GM21381 (cell line): ENCODE data around the gene PCIF1.
A peak's percentile ranks its signal among the peaks of the same experiment; 100 is the strongest.

ENCODE experiments used
- ATAC-seq: cut with Tn5 transposase; IDR thresholded peaks from one replicate; pipeline ENCODE4 v1.9.1; 2021; ENCODE audit warnings: mild to moderate bottlenecking, moderate library complexity; ENCODE audit not compliant: unreplicated experiment

The PCIF1 gene

DNA sequence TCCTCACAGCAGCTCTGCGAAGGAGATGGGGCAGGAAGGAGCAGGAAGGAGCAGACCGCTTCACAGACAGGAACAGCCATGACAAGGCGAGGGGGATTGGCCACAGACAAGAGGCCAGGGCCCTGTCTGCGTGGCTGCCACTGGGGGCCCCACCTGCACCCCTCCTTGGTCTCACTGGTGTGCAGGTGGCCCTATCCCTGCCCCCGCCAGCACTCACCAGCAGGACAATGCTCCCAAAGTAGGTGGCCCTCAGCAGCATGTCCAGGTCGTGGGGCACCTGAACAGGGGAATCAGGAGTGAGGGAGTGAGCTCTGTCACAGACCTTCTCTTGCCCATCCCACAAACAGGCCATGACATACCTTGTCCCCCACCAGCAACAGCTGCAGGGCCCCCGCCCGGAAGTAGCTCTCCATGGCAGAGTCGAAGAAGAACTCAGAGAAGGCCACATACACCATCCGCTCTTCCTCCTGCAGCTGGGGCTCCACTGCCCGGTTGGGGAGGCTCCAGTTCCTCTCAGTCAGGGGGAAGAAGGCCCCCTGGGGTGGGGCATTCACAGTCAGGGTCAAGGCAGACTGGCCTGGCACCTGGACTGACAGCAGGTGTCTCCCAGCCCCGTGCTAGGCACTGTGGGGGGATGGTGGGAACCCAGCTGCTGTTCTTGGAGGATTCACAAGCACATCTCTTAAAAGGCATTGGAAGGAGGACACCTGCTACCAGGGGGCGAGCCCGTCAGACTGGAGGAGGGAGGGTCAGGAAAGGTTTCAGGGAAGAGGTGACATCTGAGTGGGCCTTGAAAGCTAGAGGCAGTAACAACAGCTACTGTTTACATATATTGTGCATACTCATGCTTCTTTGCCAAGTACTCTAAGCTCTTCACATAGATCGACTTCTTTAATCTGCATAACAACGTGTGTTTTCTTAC is 29.6 kb upstream of the PCIF1 start:
- no peak for ATAC-seq

- no peak for ATAC-seq
Observed at GRCh38 chr20:45905505-45906079, 28.9 kb upstream of the PCIF1 start.

DNA sequence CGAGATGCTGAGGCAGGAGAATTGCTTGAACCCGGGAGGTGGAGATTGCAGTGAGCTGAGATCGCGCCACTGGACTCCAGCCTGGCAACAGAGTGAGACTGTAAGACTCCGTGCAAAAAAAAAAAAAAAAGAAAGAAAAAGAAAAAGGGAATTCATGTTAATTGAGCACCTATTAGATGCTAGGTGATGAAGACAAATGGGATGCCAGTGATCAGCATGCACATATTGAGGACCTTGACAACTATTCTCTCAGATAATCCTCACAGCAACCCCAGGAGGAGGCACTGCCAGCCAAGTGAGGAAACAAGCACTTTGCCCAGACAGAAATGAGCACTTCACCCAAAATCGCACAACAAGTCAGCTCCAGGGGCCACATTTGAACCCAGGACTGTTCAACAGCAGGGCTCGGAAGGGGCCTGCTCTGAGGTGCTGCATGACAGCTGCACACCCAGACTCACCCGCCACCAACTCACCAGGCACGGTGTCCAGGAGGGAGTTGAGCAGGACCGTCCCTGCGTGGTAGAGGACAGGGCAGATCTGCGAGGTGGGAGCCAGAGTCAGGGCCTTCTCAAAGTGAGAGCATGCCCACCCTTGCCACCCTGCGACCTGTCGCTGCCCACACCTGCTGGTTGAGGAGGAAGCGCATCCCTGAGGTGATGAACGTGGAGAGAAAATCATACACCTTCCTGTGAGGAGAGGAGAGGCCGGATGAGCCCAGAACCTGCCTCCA is 27.1 kb upstream of the PCIF1 start:
- ATAC-seq: no peak

DNA sequence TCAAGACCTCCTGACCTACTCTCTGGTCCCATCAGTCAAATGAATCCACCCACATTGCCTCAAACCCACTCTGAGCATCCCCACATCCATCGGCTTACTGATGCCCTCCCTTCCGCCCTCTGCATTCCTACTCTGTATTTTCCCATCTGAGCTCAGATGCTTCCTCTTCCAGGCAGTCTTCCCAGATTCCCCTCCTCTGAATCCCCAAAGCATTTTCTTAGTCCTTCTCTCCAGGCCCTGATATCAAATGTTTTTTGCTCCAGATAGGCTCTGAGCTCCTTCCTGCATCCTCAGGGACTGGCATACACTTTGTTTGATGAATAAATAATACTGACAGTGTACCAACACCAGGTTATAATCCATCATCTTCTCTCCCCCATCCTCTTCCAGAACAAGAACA is 26.4 kb upstream of the PCIF1 start:
- ATAC-seq: no peak

- no peak for ATAC-seq
Observed at GRCh38 chr20:45909336-45909808, 25.1 kb upstream of the PCIF1 start.

DNA sequence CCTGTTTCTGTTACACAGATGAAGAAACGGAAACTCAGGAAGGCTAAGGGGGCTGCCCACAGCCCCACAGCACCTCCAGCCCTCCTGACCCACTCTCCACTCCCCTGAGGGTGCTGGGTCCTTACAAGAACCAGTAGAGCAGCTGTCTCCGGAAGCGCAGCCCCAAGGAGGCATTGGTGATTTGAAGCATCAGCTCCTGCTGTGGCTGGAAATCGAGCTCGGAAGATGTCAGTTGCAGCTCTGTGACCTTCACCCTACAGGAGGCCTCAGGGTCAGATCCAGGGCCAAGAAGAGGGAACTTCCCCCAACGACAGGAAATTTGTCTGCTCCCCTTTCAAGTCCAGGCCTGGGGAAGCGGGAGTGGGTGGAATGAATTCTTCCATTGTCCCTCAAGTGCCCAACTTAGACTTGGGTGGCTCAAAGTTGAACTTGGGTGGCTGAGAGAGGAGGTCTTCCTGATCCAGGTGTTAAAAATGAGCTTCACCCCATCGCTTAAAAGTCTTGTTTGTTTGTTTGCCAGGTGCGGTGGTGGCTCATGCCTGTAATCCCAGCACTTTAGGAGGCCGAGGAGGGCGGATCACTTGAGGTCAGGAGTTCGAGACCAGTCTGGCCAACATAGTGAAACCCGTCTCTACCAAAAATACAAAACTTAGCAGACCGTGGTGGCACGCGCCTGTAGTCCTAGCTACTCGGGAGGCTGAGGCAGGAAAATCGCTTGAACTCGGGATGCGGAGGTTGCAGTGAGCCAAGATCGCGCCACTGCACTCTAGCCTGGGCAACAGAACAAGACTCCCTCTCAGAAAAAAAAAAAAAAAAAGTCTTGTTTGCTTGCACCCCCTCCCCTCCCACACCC is 24.4 kb upstream of the PCIF1 start:
- no peak for ATAC-seq

GRCh38 chr20:45910670-45911485 is 23.6 kb upstream of the PCIF1 start:
- peak; percentile 88 for ATAC-seq

GRCh38 chr20:45911486-45912343 is 22.8 kb upstream of the PCIF1 start, which contains the start of gene PLTP:
PLTP (minus strand) TSS chr20:45912155; CDS start chr20:45911452, 703 bp downstream.
- no peak for ATAC-seq

- ATAC-seq: no peak
Observed at GRCh38 chr20:45912344-45912682, 22.2 kb upstream of the PCIF1 start.

GRCh38 chr20:45913116-45913515 is 21.4 kb upstream of the PCIF1 start:
- no peak for ATAC-seq

- ATAC-seq: no peak
Observed at GRCh38 chr20:45917790-45918141, 16.7 kb upstream of the PCIF1 start.

DNA sequence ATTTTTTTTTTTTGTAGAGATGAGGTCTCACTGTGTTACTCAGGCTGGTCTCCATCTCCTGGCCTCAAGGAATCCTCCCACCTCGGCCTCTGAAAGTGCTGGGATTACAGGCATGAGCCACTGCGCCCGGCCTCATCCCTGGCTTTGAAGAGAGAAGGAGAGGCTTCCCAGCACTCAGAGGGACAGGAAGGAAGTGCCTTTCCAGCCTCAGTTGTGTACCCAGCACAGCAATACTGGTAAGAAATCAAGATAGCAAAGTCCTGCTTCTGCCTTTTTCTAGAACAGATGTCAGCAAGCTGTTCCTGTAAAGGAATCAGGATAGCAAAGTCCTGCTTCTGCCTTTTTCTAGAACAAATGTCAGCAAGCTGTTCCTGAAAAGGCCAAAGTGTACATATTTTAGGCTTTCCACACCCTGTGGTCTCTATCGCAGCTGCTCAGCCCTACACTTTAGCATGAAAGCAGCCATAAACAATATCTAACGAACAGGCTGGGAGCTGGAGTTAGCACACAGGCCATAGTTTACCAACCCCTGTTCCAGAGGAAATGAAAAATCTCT is 16.2 kb upstream of the PCIF1 start:
- no peak for ATAC-seq

DNA sequence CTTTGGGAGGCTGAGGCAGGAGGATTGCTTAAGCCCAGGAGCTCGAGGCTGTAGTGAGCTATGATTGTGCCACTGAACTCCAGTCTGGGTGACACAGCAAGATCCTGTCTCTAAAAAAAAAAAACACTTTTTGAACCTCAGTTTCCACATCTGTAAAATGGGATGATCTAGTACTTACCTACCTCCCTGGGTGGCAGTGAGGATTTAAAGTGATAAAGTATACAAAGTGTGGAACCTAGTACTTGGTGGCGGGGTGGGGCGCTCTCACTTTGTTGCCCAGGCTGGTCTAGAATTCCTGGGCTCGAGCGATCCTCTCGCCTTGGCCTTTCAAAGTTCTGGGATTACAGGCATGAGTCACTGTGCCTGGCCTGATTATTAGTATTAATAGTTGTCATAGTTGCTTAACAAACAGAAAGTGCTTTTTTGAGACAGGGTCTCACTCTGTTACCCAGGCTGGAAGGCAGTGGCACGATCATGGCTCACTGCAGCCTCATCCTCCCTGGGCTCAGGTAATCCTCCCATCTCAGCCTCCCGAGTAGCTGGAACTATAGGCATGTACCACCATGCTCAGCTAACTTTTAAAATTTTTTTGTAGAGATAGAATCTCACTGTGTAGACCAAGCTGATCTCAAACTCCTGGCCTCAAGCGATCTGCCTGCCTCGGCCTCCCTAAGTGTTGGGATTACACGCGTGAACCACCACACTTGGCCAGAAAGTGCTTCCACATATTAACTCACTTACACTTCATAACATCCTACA is 15.5 kb upstream of the PCIF1 start:
- ATAC-seq: no peak

GRCh38 chr20:45919542-45920399 is 14.7 kb upstream of the PCIF1 start:
- ATAC-seq: no peak

GRCh38 chr20:45920462-45921336 is 13.8 kb upstream of the PCIF1 start:
- ATAC-seq: no peak
